GM21723 (cell line): ENCODE data around the gene MAFG.

Experiments
- ATAC-seq: cut with Tn5 transposase; IDR thresholded peaks from one replicate; pipeline ENCODE4 v1.9.1; 2021; ENCODE audit warnings: mild to moderate bottlenecking, moderate library complexity; ENCODE audit not compliant: unreplicated experiment

Gene MAFG

DNA sequence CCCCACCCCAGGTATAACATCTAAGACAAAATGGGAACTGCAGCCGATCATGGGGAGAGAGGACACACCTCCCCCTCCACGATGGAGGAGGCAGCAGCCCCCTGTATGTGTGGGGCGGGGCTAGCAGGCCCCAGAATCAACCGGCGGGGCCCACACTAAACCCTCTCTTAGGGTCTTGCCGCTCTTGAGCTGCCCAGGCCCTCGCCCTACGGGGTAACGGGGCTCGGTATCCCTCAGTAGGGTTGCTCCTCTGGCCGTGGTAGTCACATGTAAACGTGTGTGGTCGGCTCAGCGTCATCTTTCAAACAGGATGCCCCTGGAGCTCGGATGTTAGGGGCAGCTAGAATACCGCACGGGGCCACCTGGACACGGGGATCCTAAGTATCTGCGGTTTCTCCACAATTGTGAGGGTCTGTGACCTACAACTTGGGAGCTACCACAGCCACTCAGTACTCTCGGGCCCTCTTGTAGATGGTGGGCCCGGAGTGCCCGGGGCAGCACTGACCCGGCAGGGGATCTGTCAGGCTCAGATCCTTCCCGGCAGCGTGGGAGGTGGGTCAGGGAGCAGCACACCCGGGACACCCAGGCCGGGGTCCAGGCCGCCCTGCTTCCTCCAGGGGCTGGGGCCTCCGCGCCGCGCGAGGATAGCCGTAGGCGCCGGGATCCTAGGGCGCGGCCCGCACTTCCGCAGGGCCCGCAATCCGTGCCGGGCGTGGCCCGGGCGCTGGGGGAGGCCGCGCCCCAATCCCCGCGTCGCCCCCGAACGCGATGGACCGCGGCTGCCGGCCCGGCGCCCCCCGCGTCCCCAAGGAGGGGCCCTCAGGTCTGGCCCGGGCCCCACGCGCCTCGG lies 57.2 kb downstream of the MAFG start:
- no peak for ATAC-seq

DNA sequence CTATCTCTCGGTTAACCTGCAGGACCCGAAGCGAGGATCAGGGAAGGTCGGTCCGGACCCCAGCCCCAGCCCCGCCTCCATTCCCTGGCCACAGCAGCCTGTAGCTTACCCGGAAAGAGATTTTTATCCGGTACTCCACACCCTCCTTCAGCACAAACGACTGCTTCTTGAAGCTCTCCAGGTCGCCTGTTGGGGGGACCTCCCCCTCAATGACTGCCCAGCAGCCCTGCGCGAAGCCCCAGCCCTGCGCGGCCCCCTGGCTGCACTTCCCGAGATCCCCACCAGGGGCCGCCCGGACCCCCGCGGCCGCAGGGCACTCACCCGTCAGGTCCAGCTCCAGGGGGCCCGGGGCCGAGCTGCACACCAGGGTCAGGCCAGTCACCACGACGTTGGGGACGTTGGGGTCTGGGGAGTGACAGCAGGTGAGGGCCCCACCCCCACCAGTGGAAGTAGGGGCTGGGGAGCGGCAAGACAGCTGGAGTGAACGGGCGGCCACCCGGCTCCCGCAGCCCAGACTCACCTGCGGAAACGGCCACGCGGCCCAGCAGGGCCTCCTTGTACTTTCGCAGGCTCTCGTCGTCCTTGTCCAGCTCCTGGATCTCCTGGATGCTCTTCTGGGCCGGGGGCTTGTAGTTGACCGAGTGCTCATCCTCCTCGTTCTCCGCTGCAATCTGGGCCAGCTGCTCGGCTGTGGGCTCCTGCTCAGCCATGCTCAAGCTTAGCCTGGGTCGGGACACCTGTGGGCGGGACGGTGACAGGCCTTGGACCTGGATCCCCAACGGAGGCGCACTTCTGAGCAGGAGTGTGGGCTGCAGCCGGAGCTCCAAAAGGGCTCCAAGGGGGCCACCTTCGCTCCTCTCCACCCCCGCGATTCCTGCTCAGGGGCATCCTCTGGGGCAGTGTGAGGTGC lies 58.1 kb downstream of the MAFG start:
- no peak for ATAC-seq

DNA sequence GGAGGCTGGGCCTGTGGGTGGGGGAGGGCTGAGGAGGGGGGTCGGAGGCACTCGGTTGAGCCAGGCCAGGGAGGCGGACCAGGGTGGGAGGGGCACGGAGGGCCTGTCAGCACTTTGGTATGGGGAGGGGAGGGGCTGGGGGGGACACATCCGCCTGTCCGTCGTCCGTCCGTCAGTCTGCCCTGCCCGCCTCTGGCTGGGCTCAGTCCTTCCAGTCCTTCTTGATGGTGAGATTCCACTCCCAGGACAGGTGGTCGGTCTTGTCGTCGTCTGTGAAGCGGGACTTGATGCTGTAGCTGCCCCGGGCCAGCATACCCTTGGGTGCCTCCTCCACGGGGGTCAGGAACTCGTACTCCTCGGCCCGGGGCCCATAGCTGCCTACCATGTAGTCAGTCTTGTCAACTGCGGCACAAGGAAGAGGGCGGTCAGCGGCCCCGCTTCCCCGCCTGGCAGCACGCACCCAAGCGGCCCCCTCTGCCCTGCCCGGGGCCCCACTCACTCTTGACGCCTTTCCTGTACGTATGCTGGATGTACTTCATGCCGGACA lies 58.8 kb downstream of the MAFG start:
- ATAC-seq = no peak
